ENCODE results near the gene EIF3B. TPM values are rescaled to one million over a fixed set of nuclear protein-coding genes. Genes with fewer than 3 reads are reported as not detected.
A peak's percentile ranks its signal among the peaks of the same experiment; 100 is the strongest.
"Not testable (repeated sequence)": the region's sequence is repeated elsewhere in the genome, so short reads cannot be mapped to it uniquely, and the experiment has no call there.

Gene EIF3B
- total RNA-seq, 1 donor from 2014 or later: 132 TPM

DNA sequence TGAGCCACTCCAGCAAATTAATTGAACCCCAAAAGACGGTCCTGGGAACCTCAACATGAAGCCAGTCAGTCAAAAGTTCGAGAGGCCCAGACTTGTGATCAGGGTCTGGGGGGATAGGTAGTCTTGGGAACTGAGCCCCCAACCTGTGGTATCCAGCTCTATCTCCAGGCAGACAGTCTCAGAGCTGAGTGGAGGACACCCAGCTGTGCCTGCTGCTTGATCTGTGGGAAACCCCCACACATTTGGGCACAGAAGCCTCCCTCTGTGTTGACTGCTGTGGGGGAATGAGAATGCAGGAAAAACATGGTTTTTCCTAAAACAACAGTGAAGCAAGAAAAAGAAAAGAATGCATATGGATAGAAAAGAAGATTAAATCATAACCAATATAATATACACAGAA is 24.1 kb upstream of the EIF3B start:
- peaks cover 3% of the 10 kb centered on the region for H3K36me3 Mint-ChIP-seq (ENCODE audit: unreplicated experiment)
- TF ChIP-seq, protein P1, sequence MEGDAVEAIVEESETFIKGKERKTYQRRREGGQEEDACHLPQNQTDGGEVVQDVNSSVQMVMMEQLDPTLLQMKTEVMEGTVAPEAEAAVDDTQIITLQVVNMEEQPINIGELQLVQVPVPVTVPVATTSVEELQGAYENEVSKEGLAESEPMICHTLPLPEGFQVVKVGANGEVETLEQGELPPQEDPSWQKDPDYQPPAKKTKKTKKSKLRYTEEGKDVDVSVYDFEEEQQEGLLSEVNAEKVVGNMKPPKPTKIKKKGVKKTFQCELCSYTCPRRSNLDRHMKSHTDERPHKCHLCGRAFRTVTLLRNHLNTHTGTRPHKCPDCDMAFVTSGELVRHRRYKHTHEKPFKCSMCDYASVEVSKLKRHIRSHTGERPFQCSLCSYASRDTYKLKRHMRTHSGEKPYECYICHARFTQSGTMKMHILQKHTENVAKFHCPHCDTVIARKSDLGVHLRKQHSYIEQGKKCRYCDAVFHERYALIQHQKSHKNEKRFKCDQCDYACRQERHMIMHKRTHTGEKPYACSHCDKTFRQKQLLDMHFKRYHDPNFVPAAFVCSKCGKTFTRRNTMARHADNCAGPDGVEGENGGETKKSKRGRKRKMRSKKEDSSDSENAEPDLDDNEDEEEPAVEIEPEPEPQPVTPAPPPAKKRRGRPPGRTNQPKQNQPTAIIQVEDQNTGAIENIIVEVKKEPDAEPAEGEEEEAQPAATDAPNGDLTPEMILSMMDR (IDR thresholded peaks at IDR 0.05): no peak
- H3K27ac Mint-ChIP-seq (ENCODE audit: unreplicated experiment): no peak overlapping the region
- no peaks in the 10 kb centered on the region for H3K27me3 Mint-ChIP-seq (ENCODE audit: unreplicated experiment)
- DNase-seq (ENCODE audit: extremely low spot score, unreplicated experiment): no peak
- no peaks in the 10 kb centered on the region for H3K9me3 Mint-ChIP-seq (ENCODE audit: unreplicated experiment)
- no peaks in the 10 kb centered on the region for H3K4me1 Mint-ChIP-seq (ENCODE audit: unreplicated experiment)
- no peak overlapping the region for H3K4me3 Mint-ChIP-seq (ENCODE audit: unreplicated experiment)

DNA sequence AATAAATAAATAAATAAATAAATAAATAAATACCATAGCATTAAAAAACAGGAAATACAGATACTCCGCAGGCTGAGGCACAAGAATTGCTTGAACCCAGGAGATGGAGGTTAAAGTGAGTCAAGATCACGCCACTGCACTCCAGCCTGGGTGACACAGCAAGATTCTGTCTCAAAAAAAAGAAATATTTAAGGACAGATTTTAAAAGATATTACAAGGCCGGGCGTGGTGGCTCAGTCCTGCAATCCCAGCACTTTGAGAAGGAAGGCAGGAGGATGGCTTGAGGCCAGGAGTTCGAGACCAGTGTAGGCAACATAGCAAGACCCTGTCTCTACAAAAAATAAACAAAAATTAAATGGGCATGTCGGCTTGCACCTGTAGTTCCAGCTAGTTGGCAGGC is 22.9 kb upstream of the EIF3B start:
- Mint-ChIP-seq H3K27ac (ENCODE audit: unreplicated experiment) (no peak overlapping the region), H3K36me3 (ENCODE audit: unreplicated experiment) (peaks cover 3% of the 10 kb centered on the region), H3K4me1 (ENCODE audit: unreplicated experiment) (no peaks in the 10 kb centered on the region), H3K27me3 (ENCODE audit: unreplicated experiment) (no peaks in the 10 kb centered on the region), H3K9me3 (ENCODE audit: unreplicated experiment) (no peaks in the 10 kb centered on the region), H3K4me3 (ENCODE audit: unreplicated experiment) (no peak overlapping the region)
- TF ChIP-seq, protein P1 (IDR thresholded peaks at IDR 0.05): no peak
- no peak for DNase-seq (ENCODE audit: extremely low spot score, unreplicated experiment)

DNA sequence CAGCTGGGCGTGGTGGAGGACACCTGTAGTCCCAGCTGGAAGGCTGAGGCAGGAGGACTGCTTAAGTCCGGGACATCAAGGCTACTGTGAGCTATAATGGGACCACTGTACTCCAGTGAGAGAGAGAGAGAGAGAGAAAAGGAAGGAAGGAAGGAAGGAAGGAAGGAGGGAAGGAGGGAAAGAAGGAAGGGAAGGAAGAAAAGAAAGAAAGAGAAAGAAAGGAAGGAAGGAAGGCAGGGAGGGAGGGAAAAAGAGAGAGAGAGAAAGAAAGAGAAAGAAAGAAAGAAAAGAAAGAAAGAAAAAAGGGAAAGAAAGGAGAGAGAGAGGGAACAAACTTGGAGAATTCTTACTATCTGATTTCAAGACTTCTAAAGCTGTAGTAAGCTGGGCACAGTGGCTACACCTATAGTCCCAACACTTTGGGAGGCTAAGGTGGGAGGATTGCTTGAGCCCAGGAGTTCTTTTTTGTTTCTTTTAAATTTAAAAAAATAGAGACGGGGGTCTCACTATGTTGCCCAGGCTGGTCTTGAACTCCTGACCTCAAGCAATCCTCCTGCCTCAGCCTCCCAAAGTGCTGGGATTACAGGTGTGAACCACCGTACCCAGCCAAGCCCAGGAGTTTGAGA is 21.9 kb upstream of the EIF3B start:
- not testable (repeated sequence) for DNase-seq (ENCODE audit: extremely low spot score, unreplicated experiment); H3K4me3 Mint-ChIP-seq (ENCODE audit: unreplicated experiment); H3K36me3 Mint-ChIP-seq (ENCODE audit: unreplicated experiment); H3K9me3 Mint-ChIP-seq (ENCODE audit: unreplicated experiment); H3K27ac Mint-ChIP-seq (ENCODE audit: unreplicated experiment); H3K4me1 Mint-ChIP-seq (ENCODE audit: unreplicated experiment); H3K27me3 Mint-ChIP-seq (ENCODE audit: unreplicated experiment)

DNA sequence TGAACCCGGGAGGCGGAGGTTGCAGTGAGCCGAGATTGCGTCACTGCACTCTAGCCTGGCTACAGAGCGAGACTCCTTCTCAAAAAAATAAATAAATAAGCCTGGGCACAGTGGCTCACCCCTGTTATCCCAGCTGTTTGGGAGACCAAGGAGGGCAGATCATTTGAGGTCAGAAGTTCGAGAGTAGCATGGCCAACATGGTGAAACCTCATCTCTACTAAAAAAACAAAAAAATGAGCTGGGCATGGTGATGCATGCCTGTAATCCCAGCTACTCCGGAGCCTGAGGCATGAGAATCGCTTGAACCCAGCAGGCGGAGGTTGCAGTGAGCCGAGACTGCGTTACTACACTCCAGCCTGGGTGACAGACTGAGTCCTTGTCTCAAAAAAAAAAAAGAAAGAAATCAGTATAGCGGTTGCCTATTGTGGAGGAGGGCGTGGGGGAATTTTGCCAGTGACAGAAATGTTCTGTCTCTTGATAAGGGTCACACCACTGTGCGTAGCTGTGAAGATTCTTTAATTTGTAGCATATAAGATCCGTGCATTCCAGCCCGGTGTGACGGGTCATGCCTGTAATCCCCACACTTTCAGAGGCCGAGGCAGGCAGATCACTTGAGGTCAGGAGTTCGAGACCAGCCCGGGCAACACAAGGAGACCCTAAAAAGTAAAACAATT is 17.9 kb upstream of the EIF3B start:
- no peaks in the 10 kb centered on the region for H3K9me3 Mint-ChIP-seq (ENCODE audit: unreplicated experiment)
- DNase-seq (ENCODE audit: extremely low spot score, unreplicated experiment): no peak
- no peak overlapping the region for H3K4me3 Mint-ChIP-seq (ENCODE audit: unreplicated experiment)
- TF ChIP-seq, protein P1 (IDR thresholded peaks at IDR 0.05): no peak
- H3K27ac Mint-ChIP-seq (ENCODE audit: unreplicated experiment): peak overlapping the region; percentile 9
- no peaks in the 10 kb centered on the region for H3K4me1 Mint-ChIP-seq (ENCODE audit: unreplicated experiment)
- H3K36me3 Mint-ChIP-seq (ENCODE audit: unreplicated experiment): peaks cover 3% of the 10 kb centered on the region
- H3K27me3 Mint-ChIP-seq (ENCODE audit: unreplicated experiment): no peaks in the 10 kb centered on the region

DNA sequence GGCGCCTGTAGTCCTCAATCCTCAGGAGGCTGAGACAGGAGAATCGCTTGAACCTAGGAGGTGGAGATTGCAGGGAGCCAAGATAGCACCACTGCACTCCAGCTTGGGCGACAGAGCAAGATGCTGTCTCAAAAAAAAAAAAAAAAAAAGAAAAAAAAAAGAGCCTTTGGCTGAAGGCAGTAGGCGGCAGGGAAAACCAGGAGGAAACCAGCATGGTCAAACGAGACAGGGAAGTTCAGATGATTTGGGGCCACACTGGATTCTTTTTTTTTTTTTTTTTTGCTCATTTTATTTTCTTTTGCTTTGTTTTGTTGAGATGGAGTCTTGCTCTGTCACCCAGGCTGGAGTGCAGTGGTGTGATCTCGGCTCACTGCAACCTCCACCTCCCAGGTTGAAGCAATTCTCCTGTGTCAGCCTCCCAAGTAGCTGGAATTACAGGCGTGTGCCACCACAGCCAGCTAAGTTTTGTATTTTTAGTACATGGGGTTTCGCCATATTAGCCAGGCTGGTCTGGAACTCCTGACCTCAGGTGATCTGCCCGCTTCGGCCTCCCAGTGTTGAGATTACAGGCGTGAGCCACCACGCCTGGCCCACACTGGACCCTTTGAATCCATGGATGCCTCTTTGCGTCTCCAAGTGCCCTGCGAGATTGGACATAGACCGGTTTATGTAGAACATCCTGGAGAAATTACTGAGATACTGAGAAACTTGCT is 7.1 kb upstream of the EIF3B start:
- DNase-seq (ENCODE audit: extremely low spot score, unreplicated experiment); H3K9me3 Mint-ChIP-seq (ENCODE audit: unreplicated experiment); H3K36me3 Mint-ChIP-seq (ENCODE audit: unreplicated experiment); H3K4me1 Mint-ChIP-seq (ENCODE audit: unreplicated experiment); H3K27me3 Mint-ChIP-seq (ENCODE audit: unreplicated experiment): not testable (repeated sequence)
- Mint-ChIP-seq H3K4me3 (ENCODE audit: unreplicated experiment) (peak overlapping the region; percentile 38), H3K27ac (ENCODE audit: unreplicated experiment) (peak overlapping the region; percentile 82)

DNA sequence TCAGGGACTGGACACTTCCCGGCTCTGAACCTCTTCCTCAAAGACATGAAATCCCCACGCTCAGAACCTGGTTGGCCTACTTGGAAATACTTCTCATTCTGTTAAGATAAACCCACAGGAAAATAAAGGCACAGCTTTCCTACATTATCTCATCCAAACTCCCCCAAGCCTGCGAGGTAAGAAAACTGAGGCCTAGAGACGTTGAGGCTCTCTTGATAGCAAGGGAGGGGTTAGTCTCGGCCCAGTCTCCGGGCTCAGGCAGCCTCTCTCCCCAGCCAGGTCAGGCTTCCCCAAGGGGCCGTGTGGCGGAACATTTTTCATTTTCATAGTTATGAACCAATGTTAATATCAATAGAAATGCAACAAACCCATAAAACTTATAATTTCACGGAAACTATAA is 4.6 kb upstream of the EIF3B start:
- no peak overlapping the region for H3K4me3 Mint-ChIP-seq (ENCODE audit: unreplicated experiment)
- DNase-seq (ENCODE audit: extremely low spot score, unreplicated experiment): no peak
- no peaks in the 10 kb centered on the region for H3K9me3 Mint-ChIP-seq (ENCODE audit: unreplicated experiment)
- H3K27ac Mint-ChIP-seq (ENCODE audit: unreplicated experiment): no peak overlapping the region
- no peaks in the 10 kb centered on the region for H3K36me3 Mint-ChIP-seq (ENCODE audit: unreplicated experiment)
- no peaks in the 10 kb centered on the region for H3K27me3 Mint-ChIP-seq (ENCODE audit: unreplicated experiment)
- TF ChIP-seq, protein P1 (IDR thresholded peaks at IDR 0.05): no peak
- peaks cover 14% of the 10 kb centered on the region for H3K4me1 Mint-ChIP-seq (ENCODE audit: unreplicated experiment)
